ENCODE data around the gene PSMA7.
"Not testable (repeated sequence)": the region's sequence is repeated elsewhere in the genome, so short reads cannot be mapped to it uniquely, and the experiment has no call there.

Gene PSMA7

GRCh38 chr20:62119115-62119514, 24.1 kb downstream of the PSMA7 start:
- Histone ChIP-seq H3K9ac (ENCODE audit: low read depth, low read length) (no peak overlapping the region), H3K4me3 (ENCODE audit: low read depth, low read length) (no peak overlapping the region), H3K36me3 (ENCODE audit: control insufficient read depth, insufficient read depth, low read length) (peaks cover 3% of the 10 kb centered on the region), H3K27me3 (ENCODE audit: control insufficient read depth, insufficient read depth, low read length) (no peaks in the 10 kb centered on the region), H3K9me3 (ENCODE audit: control insufficient read depth, insufficient read depth, low read length) (no peaks in the 10 kb centered on the region), H3K4me1 (ENCODE audit: control insufficient read depth, insufficient read depth, low read length) (peaks cover 3% of the 10 kb centered on the region)

GRCh38 chr20:62118113-62119043, 24.8 kb downstream of the PSMA7 start:
- Histone ChIP-seq H3K4me1 (ENCODE audit: control insufficient read depth, insufficient read depth, low read length) (no peaks in the 10 kb centered on the region), H3K9ac (ENCODE audit: low read depth, low read length) (no peak overlapping the region)

GRCh38 chr20:62117658-62118057, 25.5 kb downstream of the PSMA7 start:
- Histone ChIP-seq H3K27me3 (ENCODE audit: control insufficient read depth, insufficient read depth, low read length) (no peaks in the 10 kb centered on the region), H3K9me3 (ENCODE audit: control insufficient read depth, insufficient read depth, low read length) (no peaks in the 10 kb centered on the region), H3K9ac (ENCODE audit: low read depth, low read length) (no peak overlapping the region), H3K4me3 (ENCODE audit: low read depth, low read length) (no peak overlapping the region), H3K4me1 (ENCODE audit: control insufficient read depth, insufficient read depth, low read length) (no peaks in the 10 kb centered on the region), H3K36me3 (ENCODE audit: control insufficient read depth, insufficient read depth, low read length) (no peaks in the 10 kb centered on the region)

More at GRCh38 chr20:62118113-62119043, 24.8 kb downstream of the PSMA7 start:
- Histone ChIP-seq H3K27me3 (ENCODE audit: control insufficient read depth, insufficient read depth, low read length) (no peaks in the 10 kb centered on the region), H3K4me3 (ENCODE audit: low read depth, low read length) (no peak overlapping the region), H3K9me3 (ENCODE audit: control insufficient read depth, insufficient read depth, low read length) (no peaks in the 10 kb centered on the region), H3K36me3 (ENCODE audit: control insufficient read depth, insufficient read depth, low read length) (no peaks in the 10 kb centered on the region)

GRCh38 chr20:62117362-62117646, 25.9 kb downstream of the PSMA7 start:
- no peaks in the 10 kb centered on the region for H3K27me3 ChIP-seq (ENCODE audit: control insufficient read depth, insufficient read depth, low read length)
- H3K9me3 ChIP-seq (ENCODE audit: control insufficient read depth, insufficient read depth, low read length): no peaks in the 10 kb centered on the region
- no peak overlapping the region for H3K4me3 ChIP-seq (ENCODE audit: low read depth, low read length)
- H3K4me1 ChIP-seq (ENCODE audit: control insufficient read depth, insufficient read depth, low read length): no peaks in the 10 kb centered on the region
- no peak overlapping the region for H3K9ac ChIP-seq (ENCODE audit: low read depth, low read length)
- no peaks in the 10 kb centered on the region for H3K36me3 ChIP-seq (ENCODE audit: control insufficient read depth, insufficient read depth, low read length)

- H3K27me3 ChIP-seq (ENCODE audit: control insufficient read depth, insufficient read depth, low read length): no peaks in the 10 kb centered on the region
- no peaks in the 10 kb centered on the region for H3K4me1 ChIP-seq (ENCODE audit: control insufficient read depth, insufficient read depth, low read length)
- H3K36me3 ChIP-seq (ENCODE audit: control insufficient read depth, insufficient read depth, low read length): no peaks in the 10 kb centered on the region
- H3K4me3 ChIP-seq (ENCODE audit: low read depth, low read length): no peak overlapping the region
- H3K9ac ChIP-seq (ENCODE audit: low read depth, low read length): no peak overlapping the region
- no peaks in the 10 kb centered on the region for H3K9me3 ChIP-seq (ENCODE audit: control insufficient read depth, insufficient read depth, low read length)
Measured at GRCh38 chr20:62116558-62117361, 26.4 kb downstream of the PSMA7 start.

- H3K27me3 ChIP-seq (ENCODE audit: control insufficient read depth, insufficient read depth, low read length); H3K4me3 ChIP-seq (ENCODE audit: low read depth, low read length); H3K4me1 ChIP-seq (ENCODE audit: control insufficient read depth, insufficient read depth, low read length); H3K36me3 ChIP-seq (ENCODE audit: control insufficient read depth, insufficient read depth, low read length); H3K9me3 ChIP-seq (ENCODE audit: control insufficient read depth, insufficient read depth, low read length); H3K9ac ChIP-seq (ENCODE audit: low read depth, low read length): not testable (repeated sequence)
Measured at GRCh38 chr20:62115800-62116407, 27.3 kb downstream of the PSMA7 start.

- no peak overlapping the region for H3K9ac ChIP-seq (ENCODE audit: low read depth, low read length)
- H3K36me3 ChIP-seq (ENCODE audit: control insufficient read depth, insufficient read depth, low read length): no peaks in the 10 kb centered on the region
- H3K9me3 ChIP-seq (ENCODE audit: control insufficient read depth, insufficient read depth, low read length): no peaks in the 10 kb centered on the region
- H3K27me3 ChIP-seq (ENCODE audit: control insufficient read depth, insufficient read depth, low read length): no peaks in the 10 kb centered on the region
- H3K4me3 ChIP-seq (ENCODE audit: low read depth, low read length): no peak overlapping the region
- no peaks in the 10 kb centered on the region for H3K4me1 ChIP-seq (ENCODE audit: control insufficient read depth, insufficient read depth, low read length)
Measured at GRCh38 chr20:62114894-62115293, 28.3 kb downstream of the PSMA7 start.

- no peak overlapping the region for H3K4me3 ChIP-seq (ENCODE audit: low read depth, low read length)
- H3K27me3 ChIP-seq (ENCODE audit: control insufficient read depth, insufficient read depth, low read length): no peaks in the 10 kb centered on the region
- no peaks in the 10 kb centered on the region for H3K36me3 ChIP-seq (ENCODE audit: control insufficient read depth, insufficient read depth, low read length)
- H3K9me3 ChIP-seq (ENCODE audit: control insufficient read depth, insufficient read depth, low read length): no peaks in the 10 kb centered on the region
- H3K4me1 ChIP-seq (ENCODE audit: control insufficient read depth, insufficient read depth, low read length): no peaks in the 10 kb centered on the region
- H3K9ac ChIP-seq (ENCODE audit: low read depth, low read length): no peak overlapping the region
Measured at GRCh38 chr20:62112368-62112767, 30.8 kb downstream of the PSMA7 start.

GRCh38 chr20:62111148-62111547, 32.0 kb downstream of the PSMA7 start:
- Histone ChIP-seq H3K9ac (ENCODE audit: low read depth, low read length) (no peak overlapping the region), H3K36me3 (ENCODE audit: control insufficient read depth, insufficient read depth, low read length) (no peaks in the 10 kb centered on the region), H3K27me3 (ENCODE audit: control insufficient read depth, insufficient read depth, low read length) (no peaks in the 10 kb centered on the region), H3K4me3 (ENCODE audit: low read depth, low read length) (no peak overlapping the region), H3K4me1 (ENCODE audit: control insufficient read depth, insufficient read depth, low read length) (no peaks in the 10 kb centered on the region), H3K9me3 (ENCODE audit: control insufficient read depth, insufficient read depth, low read length) (no peaks in the 10 kb centered on the region)

GRCh38 chr20:62105592-62105991, 37.6 kb downstream of the PSMA7 start:
- Histone ChIP-seq H3K36me3 (ENCODE audit: control insufficient read depth, insufficient read depth, low read length) (no peaks in the 10 kb centered on the region), H3K4me1 (ENCODE audit: control insufficient read depth, insufficient read depth, low read length) (peaks cover 3% of the 10 kb centered on the region), H3K4me3 (ENCODE audit: low read depth, low read length) (no peak overlapping the region), H3K9me3 (ENCODE audit: control insufficient read depth, insufficient read depth, low read length) (no peaks in the 10 kb centered on the region), H3K9ac (ENCODE audit: low read depth, low read length) (no peak overlapping the region), H3K27me3 (ENCODE audit: control insufficient read depth, insufficient read depth, low read length) (no peaks in the 10 kb centered on the region)

- H3K4me1 ChIP-seq (ENCODE audit: control insufficient read depth, insufficient read depth, low read length): peaks cover 3% of the 10 kb centered on the region
- H3K36me3 ChIP-seq (ENCODE audit: control insufficient read depth, insufficient read depth, low read length): no peaks in the 10 kb centered on the region
- H3K27me3 ChIP-seq (ENCODE audit: control insufficient read depth, insufficient read depth, low read length): no peaks in the 10 kb centered on the region
- H3K9me3 ChIP-seq (ENCODE audit: control insufficient read depth, insufficient read depth, low read length): no peaks in the 10 kb centered on the region
- H3K9ac ChIP-seq (ENCODE audit: low read depth, low read length): no peak overlapping the region
- H3K4me3 ChIP-seq (ENCODE audit: low read depth, low read length): no peak overlapping the region
Measured at GRCh38 chr20:62104791-62105345, 38.3 kb downstream of the PSMA7 start.
